Neuronal stem cell (in vitro differentiated cells): ENCODE measurements around the gene CNPY1.

Experiments
- DNase-seq: peaks from one replicate; pipeline ENCODE4 v3.0.0-alpha.2; 2013; ENCODE audit warnings: low spot score
- H2AFZ ChIP-seq: one replicate; pipeline ENCODE4 v1.6.1; 2013; ENCODE audit warnings: mild to moderate bottlenecking, low read length, inconsistent platforms
- H2AK5ac ChIP-seq: 2 replicates; pipeline ENCODE4 v1.6.1; 2013; ENCODE audit warnings: low read depth, mild to moderate bottlenecking, inconsistent platforms, low read length, moderate library complexity, mixed read lengths
- H2BK120ac ChIP-seq: 2 replicates; pipeline ENCODE4 v1.6.1; 2013; ENCODE audit warnings: low read depth, mild to moderate bottlenecking, inconsistent platforms, low read length, moderate library complexity, mixed read lengths
- H2BK12ac ChIP-seq: one replicate; pipeline ENCODE4 v1.6.1; 2013; ENCODE audit warnings: low read length, inconsistent platforms
- H2BK15ac ChIP-seq: 2 replicates; pipeline ENCODE4 v1.6.1; 2013; ENCODE audit warnings: mild to moderate bottlenecking, low read length, inconsistent platforms, mixed read lengths
- H2BK5ac ChIP-seq: one replicate; pipeline ENCODE4 v1.6.1; 2013; ENCODE audit warnings: inconsistent platforms, mild to moderate bottlenecking, low read length, moderate library complexity
- H3K14ac ChIP-seq: one replicate; pipeline ENCODE4 v1.6.1; 2013; ENCODE audit warnings: low read length, inconsistent platforms
- H3K18ac ChIP-seq: 2 replicates; pipeline ENCODE4 v1.6.1; 2013; ENCODE audit warnings: low read length, inconsistent platforms
- H3K23ac ChIP-seq: 2 replicates; pipeline ENCODE4 v1.6.1; 2013; ENCODE audit warnings: low read depth, mild to moderate bottlenecking, mixed read lengths, low read length, inconsistent platforms; ENCODE audit not compliant: poor library complexity
- H3K27ac ChIP-seq: replicated peaks from 3 replicates; pipeline ENCODE4 v1.5.1; 2013; ENCODE audit warnings: low read length, inconsistent platforms
- H3K27me3 ChIP-seq, 3 experiments: 2 replicates each; pipeline ENCODE4 v1.6.1; 2013; ENCODE audit warnings: low read length in 3 of 3, mild to moderate bottlenecking in 2 of 3, inconsistent platforms in 1 of 3, low read depth in 1 of 3, mixed read lengths in 1 of 3, moderate library complexity in 1 of 3; ENCODE audit not compliant: control insufficient read depth in 3 of 3, insufficient read depth in 3 of 3
- H3K36me3 ChIP-seq, 2 donors: replicated peaks in 1 of 2; 2 replicates each; pipeline ENCODE4 v1.6.1; 2013; ENCODE audit warnings: low read length in 2 of 2; ENCODE audit not compliant: control insufficient read depth in 2 of 2, insufficient read depth in 2 of 2
- H3K4ac ChIP-seq: 2 replicates; pipeline ENCODE4 v1.6.1; 2013; ENCODE audit warnings: inconsistent platforms, mild to moderate bottlenecking, low read length, moderate library complexity
- H3K4me1 ChIP-seq, 2 donors: 1 replicate in 1 of 2; 2 replicates in 1 of 2; pipeline ENCODE4 v1.6.1; 2013; ENCODE audit warnings: low read length in 2 of 2, low read depth in 1 of 2; ENCODE audit not compliant: control insufficient read depth in 2 of 2, insufficient read depth in 1 of 2
- H3K4me2 ChIP-seq: one replicate; pipeline ENCODE4 v1.6.1; 2013; ENCODE audit warnings: mild to moderate bottlenecking, low read length, inconsistent platforms; ENCODE audit not compliant: insufficient read depth, poor library complexity, severe bottlenecking
- H3K4me3 ChIP-seq, 2 donors: 2 replicates each; pipeline ENCODE4 v1.5.1; 2013; ENCODE audit warnings: low read length in 2 of 2, mild to moderate bottlenecking in 2 of 2, inconsistent platforms in 1 of 2, moderate library complexity in 1 of 2
- H3K79me1 ChIP-seq: one replicate; pipeline ENCODE4 v1.6.1; 2013; ENCODE audit warnings: low read depth, mild to moderate bottlenecking, inconsistent platforms, low read length, moderate library complexity
- H3K9ac ChIP-seq: one replicate; pipeline ENCODE4 v1.6.1; 2013; ENCODE audit warnings: mild to moderate bottlenecking, low read depth, low read length, inconsistent platforms; ENCODE audit not compliant: poor library complexity
- H3K9me3 ChIP-seq, 2 donors: replicated peaks in 1 of 2; 2 replicates each; pipeline versions ENCODE3 to v1.6.1; 2013; ENCODE audit warnings: low read length in 2 of 2, mild to moderate bottlenecking in 2 of 2, inconsistent platforms in 1 of 2, low read depth in 1 of 2, mixed read lengths in 1 of 2, moderate library complexity in 1 of 2; ENCODE audit not compliant: control insufficient read depth in 2 of 2, insufficient read depth in 1 of 2
- H4K8ac ChIP-seq: one replicate; pipeline ENCODE4 v1.6.1; 2013; ENCODE audit warnings: low read depth, mild to moderate bottlenecking, inconsistent platforms, low read length, moderate library complexity
- H4K91ac ChIP-seq: one replicate; pipeline ENCODE4 v1.6.1; 2013; ENCODE audit warnings: low read length, low read depth, mild to moderate bottlenecking, inconsistent platforms; ENCODE audit not compliant: poor library complexity
- WGBS, 2 donors: extraction: QIAGEN DNeasy Blood & Tissue Kit; methylation state at CpG; one replicate each; pipeline ENCODE4 v1.1.7; 2013; ENCODE audit warnings: missing lambda C conversion rate in 2 of 2, mixed read lengths in 1 of 2; ENCODE audit not compliant: insufficient read length in 2 of 2, insufficient replicate concordance in 1 of 2; ENCODE audit errors: extremely low coverage in 2 of 2; 5-methylcytosine and 5-hydroxymethylcytosine counted together

Gene CNPY1

GRCh38 chr7:155477476-155477875 lies 68.9 kb downstream of the CNPY1 start:
- no peak overlapping the region for H3K9ac ChIP-seq
- peaks cover 3 to 9% of the 10 kb centered on the region in 2 donors for H3K4me1 ChIP-seq
- no CpG with 5 or more reads among the region's 4 CpGs for WGBS, 2 donors
- H3K27me3 ChIP-seq, result peaks cover 0 to 51% (median 18%) of the 10 kb centered on the region in 3 experiments
- no peak overlapping the region for H2AFZ ChIP-seq
- no peak overlapping the region for H2BK15ac ChIP-seq
- H2BK120ac ChIP-seq, result no peak overlapping the region
- no peak overlapping the region for H3K4ac ChIP-seq
- H3K27ac ChIP-seq, result no peak overlapping the region
- H2AK5ac ChIP-seq, result no peak overlapping the region
- H3K9me3 ChIP-seq, result peaks cover 10% of the 10 kb centered on the region in 2 donors
- no peak overlapping the region for H3K14ac ChIP-seq
- H3K4me2 ChIP-seq, result no peak overlapping the region
- H2BK5ac ChIP-seq, result no peak overlapping the region
- H3K36me3 ChIP-seq, result peaks cover 0 to 5% of the 10 kb centered on the region in 2 donors
- H3K79me1 ChIP-seq, result peaks cover 2% of the 10 kb centered on the region
- H3K4me3 ChIP-seq, result no peak overlapping the region
- no peak overlapping the region for H4K91ac ChIP-seq
- no peak overlapping the region for H4K8ac ChIP-seq
- H3K18ac ChIP-seq, result no peak overlapping the region
- DNase-seq, result no peak
- no peak overlapping the region for H2BK12ac ChIP-seq
- no peak overlapping the region for H3K23ac ChIP-seq

- no peak overlapping the region for H3K27ac ChIP-seq
- no peak overlapping the region for H3K4ac ChIP-seq
- H3K79me1 ChIP-seq, result peaks cover 2% of the 10 kb centered on the region
- no peak overlapping the region for H3K23ac ChIP-seq
- no peak overlapping the region for H4K8ac ChIP-seq
- no peaks in the 10 kb centered on the region for H3K36me3 ChIP-seq
- peaks cover 2 to 37% of the 10 kb centered on the region in 2 donors for H3K4me1 ChIP-seq
- H2AK5ac ChIP-seq, result no peak overlapping the region
- peaks cover 9 to 10% of the 10 kb centered on the region in 2 donors for H3K9me3 ChIP-seq
- no peak overlapping the region for H3K9ac ChIP-seq
- H3K4me3 ChIP-seq, result no peak overlapping the region
- no peak for DNase-seq
- H3K18ac ChIP-seq, result no peak overlapping the region
- no peak overlapping the region for H2BK120ac ChIP-seq
- H3K4me2 ChIP-seq, result no peak overlapping the region
- no CpG with 5 or more reads among the region's 11 CpGs for WGBS, 2 donors
- H2BK15ac ChIP-seq, result no peak overlapping the region
- H3K27me3 ChIP-seq, result peaks cover 0 to 99% (median 48%) of the 10 kb centered on the region in 3 experiments
- no peak overlapping the region for H2BK12ac ChIP-seq
- H3K14ac ChIP-seq, result no peak overlapping the region
- H4K91ac ChIP-seq, result no peak overlapping the region
- peak overlapping the region; percentile 68 for H2AFZ ChIP-seq
- no peak overlapping the region for H2BK5ac ChIP-seq
These were observed 74.6 kb downstream of the CNPY1 start for GRCh38 chr7:155471718-155472117.

- Histone ChIP-seq H3K18ac (no peak overlapping the region), H3K14ac (no peak overlapping the region), H4K91ac (no peak overlapping the region), H2BK15ac (no peak overlapping the region), H2AFZ (peak overlapping the region; percentile 68), H3K9me3 (peaks cover 6 to 7% of the 10 kb centered on the region in 2 donors), H3K4me1 (peaks cover 2 to 44% of the 10 kb centered on the region in 2 donors), H3K9ac (no peak overlapping the region), H3K27ac (no peak overlapping the region), H2BK5ac (no peak overlapping the region), H3K36me3 (peaks cover 0 to 3% of the 10 kb centered on the region in 2 donors), H3K4me2 (no peak overlapping the region), H3K4ac (no peak overlapping the region), H3K79me1 (peaks cover 2% of the 10 kb centered on the region), H3K23ac (no peak overlapping the region), H2AK5ac (no peak overlapping the region), H3K4me3 (no peak overlapping the region), H2BK120ac (no peak overlapping the region), H3K27me3 (peaks cover 0 to 100% (median 56%) of the 10 kb centered on the region in 3 experiments), H4K8ac (no peak overlapping the region), H2BK12ac (no peak overlapping the region)
- DNase-seq, result no peak
- WGBS, 2 donors, result no CpG with 5 or more reads among the region's 24 CpGs
These were observed 75.4 kb downstream of the CNPY1 start for GRCh38 chr7:155470686-155471638.

- H3K23ac ChIP-seq, result no peak overlapping the region
- H2BK5ac ChIP-seq, result no peak overlapping the region
- no CpG with 5 or more reads among the region's 8 CpGs for WGBS, 2 donors
- no peak overlapping the region for H4K91ac ChIP-seq
- H2BK15ac ChIP-seq, result no peak overlapping the region
- peaks cover 0 to 1% of the 10 kb centered on the region in 2 donors for H3K9me3 ChIP-seq
- peaks cover 2% of the 10 kb centered on the region for H3K79me1 ChIP-seq
- H3K36me3 ChIP-seq, result peaks cover 0 to 11% of the 10 kb centered on the region in 2 donors
- peaks cover 0 to 100% (median 59%) of the 10 kb centered on the region in 3 experiments for H3K27me3 ChIP-seq
- no peak overlapping the region for H2AFZ ChIP-seq
- no peak overlapping the region for H2AK5ac ChIP-seq
- DNase-seq, result no peak
- peaks cover 2 to 51% of the 10 kb centered on the region in 2 donors for H3K4me1 ChIP-seq
- no peak overlapping the region for H3K27ac ChIP-seq
- no peak overlapping the region for H3K9ac ChIP-seq
- no peak overlapping the region for H2BK12ac ChIP-seq
- no peak overlapping the region for H3K4me2 ChIP-seq
- no peak overlapping the region for H3K18ac ChIP-seq
- H3K4ac ChIP-seq, result no peak overlapping the region
- no peak overlapping the region for H3K4me3 ChIP-seq
- no peak overlapping the region for H3K14ac ChIP-seq
- H2BK120ac ChIP-seq, result no peak overlapping the region
- H4K8ac ChIP-seq, result no peak overlapping the region
These were observed 76.2 kb downstream of the CNPY1 start for GRCh38 chr7:155470186-155470487.
